ENCODE measurements around the gene PSTPIP1.

DNA sequence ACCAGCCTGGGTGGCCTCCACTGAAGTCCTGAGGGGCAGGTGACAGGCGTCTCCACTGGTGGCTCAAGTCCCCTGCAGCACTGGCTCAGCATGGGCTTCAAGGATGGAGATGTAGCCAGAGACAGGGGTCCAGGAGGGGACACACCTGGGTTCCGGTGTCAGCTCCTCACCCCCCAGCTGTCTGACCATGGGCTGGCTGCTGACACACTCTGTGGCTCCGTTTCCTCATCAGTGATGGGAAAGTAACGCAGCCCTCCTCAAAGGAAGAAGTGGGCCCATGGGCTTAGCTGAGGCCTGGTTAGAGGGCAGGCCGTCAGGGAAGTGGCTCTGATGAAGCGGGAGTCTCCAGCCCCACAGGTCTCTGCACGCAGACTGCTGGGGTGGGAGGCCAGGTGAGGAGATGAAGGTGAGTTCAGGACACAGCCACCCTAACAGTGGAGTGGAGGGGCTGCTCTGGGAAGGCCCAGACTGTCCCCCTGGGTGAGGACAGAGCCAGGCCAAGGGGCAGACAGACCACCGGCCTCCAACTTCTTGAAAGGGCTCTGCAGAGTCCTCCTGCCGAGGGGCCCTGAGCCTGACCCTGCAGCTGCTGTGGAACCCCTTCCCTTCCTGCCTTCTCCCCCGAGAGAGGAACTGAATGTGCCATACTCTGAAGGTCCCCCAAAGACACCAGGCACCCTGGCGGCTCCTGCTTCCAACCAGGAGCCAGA lies 24.0 kb downstream of the PSTPIP1 start:
- TF ChIP-seq, protein P1, sequence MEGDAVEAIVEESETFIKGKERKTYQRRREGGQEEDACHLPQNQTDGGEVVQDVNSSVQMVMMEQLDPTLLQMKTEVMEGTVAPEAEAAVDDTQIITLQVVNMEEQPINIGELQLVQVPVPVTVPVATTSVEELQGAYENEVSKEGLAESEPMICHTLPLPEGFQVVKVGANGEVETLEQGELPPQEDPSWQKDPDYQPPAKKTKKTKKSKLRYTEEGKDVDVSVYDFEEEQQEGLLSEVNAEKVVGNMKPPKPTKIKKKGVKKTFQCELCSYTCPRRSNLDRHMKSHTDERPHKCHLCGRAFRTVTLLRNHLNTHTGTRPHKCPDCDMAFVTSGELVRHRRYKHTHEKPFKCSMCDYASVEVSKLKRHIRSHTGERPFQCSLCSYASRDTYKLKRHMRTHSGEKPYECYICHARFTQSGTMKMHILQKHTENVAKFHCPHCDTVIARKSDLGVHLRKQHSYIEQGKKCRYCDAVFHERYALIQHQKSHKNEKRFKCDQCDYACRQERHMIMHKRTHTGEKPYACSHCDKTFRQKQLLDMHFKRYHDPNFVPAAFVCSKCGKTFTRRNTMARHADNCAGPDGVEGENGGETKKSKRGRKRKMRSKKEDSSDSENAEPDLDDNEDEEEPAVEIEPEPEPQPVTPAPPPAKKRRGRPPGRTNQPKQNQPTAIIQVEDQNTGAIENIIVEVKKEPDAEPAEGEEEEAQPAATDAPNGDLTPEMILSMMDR (IDR thresholded peaks at IDR 0.05; ENCODE audit: poor library complexity, severe bottlenecking): no peak
- no peak for TF ChIP-seq POLR2AphosphoS5 (IDR thresholded peaks at IDR 0.05)
- TF ChIP-seq EP300 (conservative IDR thresholded peaks at IDR 0.05; ENCODE audit: poor library complexity, severe bottlenecking): no peak
- TF ChIP-seq SMC3 (conservative IDR thresholded peaks at IDR 0.05; ENCODE audit: poor library complexity): no peak
- no peak for TF ChIP-seq EZH2 (IDR thresholded peaks at IDR 0.05; ENCODE audit: borderline replicate concordance, insufficient read depth, low read length, poor library complexity, severe bottlenecking)

All from neural cell (in vitro differentiated cells).